GM23338 (cell line): Measurements from ENCODE around the gene OTOP2. TPM values are rescaled to one million over a fixed set of nuclear protein-coding genes. Genes with fewer than 3 reads are reported as not detected.

Experiments used
- ATAC-seq: fragments of 200-7000 bp; cut with Tn5 transposase; 3 replicates; pipeline ENCODE4 v1.9.1; 2020
- DNase-seq: peaks from one replicate; pipeline ENCODE4 v3.0.0-alpha.2; 2015; ENCODE audit warnings: low spot score
- H2AFZ ChIP-seq: fragments of 200-600 bp; sonication (generic); 2 replicates; pipeline ENCODE4 v1.8.0; 2016; ENCODE audit warnings: antibody characterized with exemption, mild to moderate bottlenecking, moderate library complexity
- H3F3A ChIP-seq: fragments of 200-600 bp; sonication (generic); replicated peaks from 2 replicates; pipeline ENCODE4 v1.8.0; 2017; ENCODE audit warnings: antibody characterized with exemption, mixed run types, low read depth
- H3K27ac ChIP-seq: fragments of 200-600 bp; sonication (generic); 2 replicates; pipeline ENCODE4 v1.6.1; 2016; ENCODE audit warnings: low read depth
- H3K27me3 ChIP-seq: fragments of 200-600 bp; sonication (generic); 2 replicates; pipeline ENCODE4 v1.8.0; 2016; ENCODE audit warnings: mild to moderate bottlenecking, mixed run types, moderate library complexity; ENCODE audit not compliant: insufficient read depth
- H3K36me3 ChIP-seq: fragments of 200-600 bp; sonication (generic); 2 replicates; pipeline ENCODE4 v1.8.0; 2016; ENCODE audit warnings: mild to moderate bottlenecking; ENCODE audit not compliant: insufficient read depth
- H3K4me1 ChIP-seq: fragments of 200-600 bp; sonication (generic); 2 replicates; pipeline ENCODE4 v1.8.0; 2016; ENCODE audit warnings: mild to moderate bottlenecking, moderate library complexity; ENCODE audit not compliant: insufficient read depth
- H3K4me2 ChIP-seq: fragments of 200-600 bp; sonication (generic); 2 replicates; pipeline ENCODE4 v1.7.1; 2017; ENCODE audit warnings: mixed run types
- H3K4me3 ChIP-seq: fragments of 200-600 bp; sonication (generic); 2 replicates; pipeline ENCODE4 v1.6.1; 2016; ENCODE audit warnings: mixed run types
- H3K79me2 ChIP-seq: fragments of 200-600 bp; sonication (generic); replicated peaks from 2 replicates; pipeline ENCODE4 v1.8.0; 2017; ENCODE audit warnings: mild to moderate bottlenecking; ENCODE audit not compliant: insufficient read depth
- H3K9me2 ChIP-seq: fragments of 200-600 bp; sonication (generic); 2 replicates; pipeline ENCODE4 v1.8.0; 2017; ENCODE audit not compliant: insufficient read depth
- H4K20me1 ChIP-seq: fragments of 200-600 bp; sonication (generic); replicated peaks from 2 replicates; pipeline ENCODE4 v1.8.0; 2017; ENCODE audit warnings: mild to moderate bottlenecking; ENCODE audit not compliant: insufficient read depth
- H3K27ac Mint-ChIP-seq: 2 replicates; pipeline ENCODE4 v1.8.0; 2020; ENCODE audit warnings: inconsistent platforms, mild to moderate bottlenecking, moderate library complexity, mixed read lengths
- H3K27me3 Mint-ChIP-seq: 3 replicates; pipeline ENCODE4 v1.8.0; 2022; ENCODE audit warnings: low read depth, mild to moderate bottlenecking, moderate library complexity, mixed read lengths, inconsistent platforms; ENCODE audit not compliant: insufficient read depth, poor library complexity
- H3K36me3 Mint-ChIP-seq: 3 replicates; pipeline ENCODE4 v1.8.0; 2021; ENCODE audit warnings: low read depth, mild to moderate bottlenecking, inconsistent platforms, moderate library complexity, mixed read lengths
- H3K4me1 Mint-ChIP-seq: 3 replicates; pipeline ENCODE4 v1.8.0; 2020; ENCODE audit warnings: mild to moderate bottlenecking, inconsistent platforms, mixed read lengths
- H3K4me3 Mint-ChIP-seq: 3 replicates; pipeline ENCODE4 v1.8.0; 2021; ENCODE audit warnings: moderate library complexity, mild to moderate bottlenecking, inconsistent platforms, mixed read lengths
- H3K9me3 Mint-ChIP-seq: 3 replicates; pipeline ENCODE4 v1.8.0; 2020; ENCODE audit warnings: moderate library complexity, mild to moderate bottlenecking, inconsistent platforms, mixed read lengths
- CREB1 ChIP-seq: fragments of 250-450 bp; sonication (Bioruptor Pico); IDR thresholded peaks from 2 replicates; pipeline ENCODE4 v1.5.0; 2020; ENCODE audit warnings: low read depth, mild to moderate bottlenecking, moderate library complexity
- EZH2 ChIP-seq: fragments of 200-600 bp; sonication (generic); IDR thresholded peaks from one replicate; pipeline ENCODE4 v1.8.0; 2017; ENCODE audit warnings: antibody characterized with exemption, mild to moderate bottlenecking, low read depth; ENCODE audit not compliant: unreplicated experiment
- EZH2phosphoT487 ChIP-seq: fragments of 200-600 bp; sonication (generic); IDR thresholded peaks from one replicate; pipeline ENCODE4 v1.8.1; 2018; ENCODE audit warnings: antibody characterized with exemption; ENCODE audit not compliant: unreplicated experiment
- JUNB ChIP-seq: IDR thresholded peaks from one replicate; pipeline ENCODE4 v1.6.1; 2016; ENCODE audit warnings: antibody characterized with exemption; ENCODE audit not compliant: unreplicated experiment
- NANOG ChIP-seq: IDR thresholded peaks from 2 replicates; pipeline ENCODE4 v1.6.1; 2016; ENCODE audit warnings: antibody characterized with exemption, borderline replicate concordance
- POLR2AphosphoS5 ChIP-seq: IDR thresholded peaks from 2 replicates; pipeline ENCODE4 v1.6.1; 2016; ENCODE audit warnings: antibody characterized with exemption, low read depth
- STAT1 ChIP-seq: IDR thresholded peaks from one replicate; pipeline ENCODE4 v1.6.1; 2016; ENCODE audit warnings: antibody characterized with exemption; ENCODE audit not compliant: unreplicated experiment
- ZNF114 ChIP-seq: fragments of 250-450 bp; sonication (Bioruptor Pico); IDR thresholded peaks from 2 replicates; pipeline ENCODE4 v1.5.0; 2020; ENCODE audit warnings: mild to moderate bottlenecking, moderate library complexity
- ZNF331 ChIP-seq: fragments of 250-450 bp; sonication (Bioruptor Pico); IDR thresholded peaks from 2 replicates; pipeline ENCODE4 v1.5.0; 2020; ENCODE audit warnings: low read depth, mild to moderate bottlenecking, moderate library complexity
- polyA plus RNA-seq: library from polyadenylated mRNA; unstranded; fragments of >200 nt; fragmentation: Nextera tagmentation; extraction: Ambion mirVana; gene quantifications from 2 replicates; pipeline ENCODE4 v1.2.1, GENCODE V29; 2016
- total RNA-seq: library from RNA; depleted of rRNA; stranded (reverse); fragments of >200 nt; shearing (Covaris generic); gene quantifications from 2 replicates; pipeline ENCODE4 v1.2.3, GENCODE V29; 2014
- TF ChIP-seq, protein P1 (sequence below), 2 experiments: fragments of 200-600 bp in 1 of 2; sonication (generic) in 1 of 2; conservative IDR thresholded peaks; 2 replicates each; pipeline versions ENCODE4 v1.5.1 to v1.6.1; 2016 to 2017; ENCODE audit warnings: antibody characterized with exemption in 2 of 2, low read depth in 2 of 2, mild to moderate bottlenecking in 2 of 2, moderate library complexity in 1 of 2
- TF ChIP-seq, protein P2 (sequence below): fragments of 250-450 bp; sonication (Bioruptor Pico); IDR thresholded peaks from 2 replicates; pipeline ENCODE4 v1.5.0; 2020; ENCODE audit warnings: mild to moderate bottlenecking, moderate library complexity
- TF ChIP-seq, protein P3 (sequence below): IDR thresholded peaks from 2 replicates; pipeline ENCODE4 v1.6.1; 2016; ENCODE audit warnings: antibody characterized with exemption
- TF ChIP-seq, protein P4 (sequence below): IDR thresholded peaks from one replicate; pipeline ENCODE4 v1.6.1; 2018; ENCODE audit warnings: antibody characterized with exemption; ENCODE audit not compliant: unreplicated experiment

Gene OTOP2
- total and polyA plus RNA-seq, 2 experiments from 2014 or later, result not detected

DNA sequence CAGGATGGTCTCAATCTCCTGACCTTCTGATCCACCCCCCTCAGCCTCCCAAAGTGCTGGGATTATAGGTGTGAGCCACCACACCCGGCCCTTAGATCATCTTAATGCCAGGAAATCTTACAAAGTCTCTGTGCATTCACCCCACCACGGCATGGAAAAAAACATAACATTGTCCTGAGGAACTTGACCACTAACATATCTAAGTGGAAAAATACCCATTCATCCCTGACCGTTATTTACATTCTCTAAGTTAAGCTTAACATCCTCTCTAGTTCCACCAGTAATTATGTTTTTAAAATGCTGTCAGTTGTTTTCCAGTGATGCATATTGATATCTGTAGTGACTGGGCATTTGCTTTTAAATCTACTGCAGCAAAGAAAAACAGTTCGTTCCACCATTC lies 51.9 kb downstream of the OTOP2 start:
- H3K27ac ChIP-seq, result no peak overlapping the region

More for the DNA sequence above, 51.9 kb downstream of the OTOP2 start:
- no peak for DNase-seq
- Histone ChIP-seq H3K4me2 (no peak overlapping the region), H3F3A (no peaks in the 10 kb centered on the region), H3K36me3 (no peaks in the 10 kb centered on the region), H4K20me1 (no peaks in the 10 kb centered on the region), H2AFZ (no peak overlapping the region), H3K4me3 (no peak overlapping the region), H3K27me3 (peaks cover 50% of the 10 kb centered on the region), H3K9me2 (no peaks in the 10 kb centered on the region), H3K79me2 (no peaks in the 10 kb centered on the region), H3K4me1 (peaks cover 4% of the 10 kb centered on the region; the same call in 1 of the 2 replicates)
- peaks cover 49% of the 10 kb centered on the region for H3K27me3 Mint-ChIP-seq
- H3K36me3 Mint-ChIP-seq, result no peaks in the 10 kb centered on the region; the same call in 2 of the 3 replicates
- no peak for TF ChIP-seq EZH2
- no peak for TF ChIP-seq NANOG
- no peak for TF ChIP-seq POLR2AphosphoS5
- TF ChIP-seq ZNF114 (CRISPR knock-in tag), result no peak
- no peak for TF ChIP-seq STAT1
- TF ChIP-seq, protein P1, sequence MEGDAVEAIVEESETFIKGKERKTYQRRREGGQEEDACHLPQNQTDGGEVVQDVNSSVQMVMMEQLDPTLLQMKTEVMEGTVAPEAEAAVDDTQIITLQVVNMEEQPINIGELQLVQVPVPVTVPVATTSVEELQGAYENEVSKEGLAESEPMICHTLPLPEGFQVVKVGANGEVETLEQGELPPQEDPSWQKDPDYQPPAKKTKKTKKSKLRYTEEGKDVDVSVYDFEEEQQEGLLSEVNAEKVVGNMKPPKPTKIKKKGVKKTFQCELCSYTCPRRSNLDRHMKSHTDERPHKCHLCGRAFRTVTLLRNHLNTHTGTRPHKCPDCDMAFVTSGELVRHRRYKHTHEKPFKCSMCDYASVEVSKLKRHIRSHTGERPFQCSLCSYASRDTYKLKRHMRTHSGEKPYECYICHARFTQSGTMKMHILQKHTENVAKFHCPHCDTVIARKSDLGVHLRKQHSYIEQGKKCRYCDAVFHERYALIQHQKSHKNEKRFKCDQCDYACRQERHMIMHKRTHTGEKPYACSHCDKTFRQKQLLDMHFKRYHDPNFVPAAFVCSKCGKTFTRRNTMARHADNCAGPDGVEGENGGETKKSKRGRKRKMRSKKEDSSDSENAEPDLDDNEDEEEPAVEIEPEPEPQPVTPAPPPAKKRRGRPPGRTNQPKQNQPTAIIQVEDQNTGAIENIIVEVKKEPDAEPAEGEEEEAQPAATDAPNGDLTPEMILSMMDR (conservative IDR thresholded peaks at IDR 0.05; ENCODE audit: low read depth in 2 of 2), result no peak
- no peak for TF ChIP-seq ZNF331 (CRISPR knock-in tag)
- TF ChIP-seq, protein P2, sequence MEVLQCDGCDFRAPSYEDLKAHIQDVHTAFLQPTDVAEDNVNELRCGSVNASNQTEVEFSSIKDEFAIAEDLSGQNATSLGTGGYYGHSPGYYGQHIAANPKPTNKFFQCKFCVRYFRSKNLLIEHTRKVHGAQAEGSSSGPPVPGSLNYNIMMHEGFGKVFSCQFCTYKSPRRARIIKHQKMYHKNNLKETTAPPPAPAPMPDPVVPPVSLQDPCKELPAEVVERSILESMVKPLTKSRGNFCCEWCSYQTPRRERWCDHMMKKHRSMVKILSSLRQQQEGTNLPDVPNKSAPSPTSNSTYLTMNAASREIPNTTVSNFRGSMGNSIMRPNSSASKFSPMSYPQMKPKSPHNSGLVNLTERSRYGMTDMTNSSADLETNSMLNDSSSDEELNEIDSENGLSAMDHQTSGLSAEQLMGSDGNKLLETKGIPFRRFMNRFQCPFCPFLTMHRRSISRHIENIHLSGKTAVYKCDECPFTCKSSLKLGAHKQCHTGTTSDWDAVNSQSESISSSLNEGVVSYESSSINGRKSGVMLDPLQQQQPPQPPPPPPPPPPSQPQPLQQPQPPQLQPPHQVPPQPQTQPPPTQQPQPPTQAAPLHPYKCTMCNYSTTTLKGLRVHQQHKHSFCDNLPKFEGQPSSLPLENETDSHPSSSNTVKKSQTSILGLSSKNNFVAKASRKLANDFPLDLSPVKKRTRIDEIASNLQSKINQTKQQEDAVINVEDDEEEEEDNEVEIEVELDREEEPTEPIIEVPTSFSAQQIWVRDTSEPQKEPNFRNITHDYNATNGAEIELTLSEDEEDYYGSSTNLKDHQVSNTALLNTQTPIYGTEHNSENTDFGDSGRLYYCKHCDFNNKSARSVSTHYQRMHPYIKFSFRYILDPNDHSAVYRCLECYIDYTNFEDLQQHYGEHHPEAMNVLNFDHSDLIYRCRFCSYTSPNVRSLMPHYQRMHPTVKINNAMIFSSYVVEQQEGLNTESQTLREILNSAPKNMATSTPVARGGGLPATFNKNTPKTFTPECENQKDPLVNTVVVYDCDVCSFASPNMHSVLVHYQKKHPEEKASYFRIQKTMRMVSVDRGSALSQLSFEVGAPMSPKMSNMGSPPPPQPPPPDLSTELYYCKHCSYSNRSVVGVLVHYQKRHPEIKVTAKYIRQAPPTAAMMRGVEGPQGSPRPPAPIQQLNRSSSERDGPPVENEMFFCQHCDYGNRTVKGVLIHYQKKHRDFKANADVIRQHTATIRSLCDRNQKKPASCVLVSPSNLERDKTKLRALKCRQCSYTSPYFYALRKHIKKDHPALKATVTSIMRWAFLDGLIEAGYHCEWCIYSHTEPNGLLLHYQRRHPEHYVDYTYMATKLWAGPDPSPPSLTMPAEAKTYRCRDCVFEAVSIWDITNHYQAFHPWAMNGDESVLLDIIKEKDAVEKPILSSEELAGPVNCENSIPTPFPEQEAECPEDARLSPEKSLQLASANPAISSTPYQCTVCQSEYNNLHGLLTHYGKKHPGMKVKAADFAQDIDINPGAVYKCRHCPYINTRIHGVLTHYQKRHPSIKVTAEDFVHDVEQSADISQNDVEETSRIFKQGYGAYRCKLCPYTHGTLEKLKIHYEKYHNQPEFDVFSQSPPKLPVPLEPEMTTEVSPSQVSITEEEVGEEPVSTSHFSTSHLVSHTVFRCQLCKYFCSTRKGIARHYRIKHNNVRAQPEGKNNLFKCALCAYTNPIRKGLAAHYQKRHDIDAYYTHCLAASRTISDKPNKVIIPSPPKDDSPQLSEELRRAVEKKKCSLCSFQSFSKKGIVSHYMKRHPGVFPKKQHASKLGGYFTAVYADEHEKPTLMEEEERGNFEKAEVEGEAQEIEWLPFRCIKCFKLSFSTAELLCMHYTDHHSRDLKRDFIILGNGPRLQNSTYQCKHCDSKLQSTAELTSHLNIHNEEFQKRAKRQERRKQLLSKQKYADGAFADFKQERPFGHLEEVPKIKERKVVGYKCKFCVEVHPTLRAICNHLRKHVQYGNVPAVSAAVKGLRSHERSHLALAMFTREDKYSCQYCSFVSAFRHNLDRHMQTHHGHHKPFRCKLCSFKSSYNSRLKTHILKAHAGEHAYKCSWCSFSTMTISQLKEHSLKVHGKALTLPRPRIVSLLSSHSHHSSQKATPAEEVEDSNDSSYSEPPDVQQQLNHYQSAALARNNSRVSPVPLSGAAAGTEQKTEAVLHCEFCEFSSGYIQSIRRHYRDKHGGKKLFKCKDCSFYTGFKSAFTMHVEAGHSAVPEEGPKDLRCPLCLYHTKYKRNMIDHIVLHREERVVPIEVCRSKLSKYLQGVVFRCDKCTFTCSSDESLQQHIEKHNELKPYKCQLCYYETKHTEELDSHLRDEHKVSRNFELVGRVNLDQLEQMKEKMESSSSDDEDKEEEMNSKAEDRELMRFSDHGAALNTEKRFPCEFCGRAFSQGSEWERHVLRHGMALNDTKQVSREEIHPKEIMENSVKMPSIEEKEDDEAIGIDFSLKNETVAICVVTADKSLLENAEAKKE (CRISPR knock-in tag), result no peak
- TF ChIP-seq EZH2phosphoT487, result no peak
- no peak for TF ChIP-seq CREB1
- no peak for TF ChIP-seq JUNB
- TF ChIP-seq, protein P3, sequence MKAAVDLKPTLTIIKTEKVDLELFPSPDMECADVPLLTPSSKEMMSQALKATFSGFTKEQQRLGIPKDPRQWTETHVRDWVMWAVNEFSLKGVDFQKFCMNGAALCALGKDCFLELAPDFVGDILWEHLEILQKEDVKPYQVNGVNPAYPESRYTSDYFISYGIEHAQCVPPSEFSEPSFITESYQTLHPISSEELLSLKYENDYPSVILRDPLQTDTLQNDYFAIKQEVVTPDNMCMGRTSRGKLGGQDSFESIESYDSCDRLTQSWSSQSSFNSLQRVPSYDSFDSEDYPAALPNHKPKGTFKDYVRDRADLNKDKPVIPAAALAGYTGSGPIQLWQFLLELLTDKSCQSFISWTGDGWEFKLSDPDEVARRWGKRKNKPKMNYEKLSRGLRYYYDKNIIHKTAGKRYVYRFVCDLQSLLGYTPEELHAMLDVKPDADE, result no peak
- TF ChIP-seq, protein P4, sequence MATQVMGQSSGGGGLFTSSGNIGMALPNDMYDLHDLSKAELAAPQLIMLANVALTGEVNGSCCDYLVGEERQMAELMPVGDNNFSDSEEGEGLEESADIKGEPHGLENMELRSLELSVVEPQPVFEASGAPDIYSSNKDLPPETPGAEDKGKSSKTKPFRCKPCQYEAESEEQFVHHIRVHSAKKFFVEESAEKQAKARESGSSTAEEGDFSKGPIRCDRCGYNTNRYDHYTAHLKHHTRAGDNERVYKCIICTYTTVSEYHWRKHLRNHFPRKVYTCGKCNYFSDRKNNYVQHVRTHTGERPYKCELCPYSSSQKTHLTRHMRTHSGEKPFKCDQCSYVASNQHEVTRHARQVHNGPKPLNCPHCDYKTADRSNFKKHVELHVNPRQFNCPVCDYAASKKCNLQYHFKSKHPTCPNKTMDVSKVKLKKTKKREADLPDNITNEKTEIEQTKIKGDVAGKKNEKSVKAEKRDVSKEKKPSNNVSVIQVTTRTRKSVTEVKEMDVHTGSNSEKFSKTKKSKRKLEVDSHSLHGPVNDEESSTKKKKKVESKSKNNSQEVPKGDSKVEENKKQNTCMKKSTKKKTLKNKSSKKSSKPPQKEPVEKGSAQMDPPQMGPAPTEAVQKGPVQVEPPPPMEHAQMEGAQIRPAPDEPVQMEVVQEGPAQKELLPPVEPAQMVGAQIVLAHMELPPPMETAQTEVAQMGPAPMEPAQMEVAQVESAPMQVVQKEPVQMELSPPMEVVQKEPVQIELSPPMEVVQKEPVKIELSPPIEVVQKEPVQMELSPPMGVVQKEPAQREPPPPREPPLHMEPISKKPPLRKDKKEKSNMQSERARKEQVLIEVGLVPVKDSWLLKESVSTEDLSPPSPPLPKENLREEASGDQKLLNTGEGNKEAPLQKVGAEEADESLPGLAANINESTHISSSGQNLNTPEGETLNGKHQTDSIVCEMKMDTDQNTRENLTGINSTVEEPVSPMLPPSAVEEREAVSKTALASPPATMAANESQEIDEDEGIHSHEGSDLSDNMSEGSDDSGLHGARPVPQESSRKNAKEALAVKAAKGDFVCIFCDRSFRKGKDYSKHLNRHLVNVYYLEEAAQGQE, result no peak
- no peak overlapping the region for H3K4me3 Mint-ChIP-seq
- peaks cover 3% of the 10 kb centered on the region; the same call in 1 of the 3 replicates for H3K4me1 Mint-ChIP-seq
- H3K27ac Mint-ChIP-seq, result no peak overlapping the region
- ATAC-seq, result no peak
- H3K9me3 Mint-ChIP-seq, result no peaks in the 10 kb centered on the region
